ENCODE results near the gene C16orf74.

C16orf74 gene

GRCh38 chr16:85662976-85663830 is 87.7 kb downstream of the C16orf74 start:
- no peak for TF ChIP-seq FOXP2 (optimal IDR thresholded peaks at IDR 0.05; ENCODE audit: control extremely low read depth, extremely low read length, insufficient read depth)
- TF ChIP-seq EZH2 (IDR thresholded peaks at IDR 0.05): no peak
- no peak overlapping the region for H3K27ac ChIP-seq
- H3K4me3 ChIP-seq: no peak overlapping the region
- H3K9me3 ChIP-seq (ENCODE audit: low read depth, low read length): no peaks in the 10 kb centered on the region
- no peak overlapping the region for H3K9ac ChIP-seq (ENCODE audit: insufficient read length)
- H3K36me3 ChIP-seq (ENCODE audit: insufficient read depth, low read length): no peaks in the 10 kb centered on the region; the same call in 1 of the 2 replicates
- DNase-seq (ENCODE audit: low read depth, low spot score): no peak

- no peak overlapping the region for H3K9ac ChIP-seq (ENCODE audit: insufficient read length)
- H3K36me3 ChIP-seq (ENCODE audit: insufficient read depth, low read length): no peaks in the 10 kb centered on the region; the same call in 1 of the 2 replicates
- no peak for DNase-seq (ENCODE audit: low read depth, low spot score)
- no peaks in the 10 kb centered on the region for H3K9me3 ChIP-seq (ENCODE audit: low read depth, low read length)
- H3K27ac ChIP-seq: no peak overlapping the region
- no peak for TF ChIP-seq FOXP2 (optimal IDR thresholded peaks at IDR 0.05; ENCODE audit: control extremely low read depth, extremely low read length, insufficient read depth)
- no peak for TF ChIP-seq POLR2AphosphoS5 (IDR thresholded peaks at IDR 0.05; ENCODE audit: borderline replicate concordance, low read depth, low read length)
- TF ChIP-seq EZH2 (IDR thresholded peaks at IDR 0.05): no peak
- H3K4me3 ChIP-seq: no peak overlapping the region
These were observed 88.4 kb downstream of the C16orf74 start for GRCh38 chr16:85662482-85662812.

- Histone ChIP-seq H3K4me3 (no peak overlapping the region), H3K27ac (no peak overlapping the region), H3K36me3 (ENCODE audit: insufficient read depth, low read length) (no peaks in the 10 kb centered on the region; the same call in 1 of the 2 replicates), H3K9me3 (ENCODE audit: low read depth, low read length) (no peaks in the 10 kb centered on the region), H3K9ac (ENCODE audit: insufficient read length) (no peak overlapping the region)
- TF ChIP-seq POLR2AphosphoS5 (IDR thresholded peaks at IDR 0.05; ENCODE audit: borderline replicate concordance, low read depth, low read length): no peak
- TF ChIP-seq FOXP2 (optimal IDR thresholded peaks at IDR 0.05; ENCODE audit: control extremely low read depth, extremely low read length, insufficient read depth): no peak
- TF ChIP-seq EZH2 (IDR thresholded peaks at IDR 0.05): no peak
- DNase-seq (ENCODE audit: low read depth, low spot score): no peak
These were observed 89.0 kb downstream of the C16orf74 start for GRCh38 chr16:85661740-85662481.

- Histone ChIP-seq H3K27ac (no peak overlapping the region), H3K4me3 (no peak overlapping the region), H3K36me3 (ENCODE audit: insufficient read depth, low read length) (no peaks in the 10 kb centered on the region; the same call in 1 of the 2 replicates), H3K9me3 (ENCODE audit: low read depth, low read length) (no peaks in the 10 kb centered on the region), H3K9ac (ENCODE audit: insufficient read length) (no peak overlapping the region)
- TF ChIP-seq POLR2AphosphoS5 (IDR thresholded peaks at IDR 0.05; ENCODE audit: borderline replicate concordance, low read depth, low read length) (no peak), FOXP2 (optimal IDR thresholded peaks at IDR 0.05; ENCODE audit: control extremely low read depth, extremely low read length, insufficient read depth) (no peak), EZH2 (IDR thresholded peaks at IDR 0.05) (no peak)
- no peak for DNase-seq (ENCODE audit: low read depth, low spot score)
These were observed 89.8 kb downstream of the C16orf74 start for GRCh38 chr16:85660843-85661739.

- Histone ChIP-seq H3K9ac (ENCODE audit: insufficient read length) (no peak overlapping the region), H3K27ac (no peak overlapping the region), H3K36me3 (ENCODE audit: insufficient read depth, low read length) (no peaks in the 10 kb centered on the region; the same call in 1 of the 2 replicates), H3K4me3 (no peak overlapping the region), H3K9me3 (ENCODE audit: low read depth, low read length) (no peaks in the 10 kb centered on the region)
- DNase-seq (ENCODE audit: low read depth, low spot score): no peak
- TF ChIP-seq EZH2 (IDR thresholded peaks at IDR 0.05): no peak
- TF ChIP-seq FOXP2 (optimal IDR thresholded peaks at IDR 0.05; ENCODE audit: control extremely low read depth, extremely low read length, insufficient read depth): no peak
- TF ChIP-seq POLR2AphosphoS5 (IDR thresholded peaks at IDR 0.05; ENCODE audit: borderline replicate concordance, low read depth, low read length): no peak
These were observed 90.9 kb downstream of the C16orf74 start for GRCh38 chr16:85659805-85660511.

GRCh38 chr16:85659336-85659735 is 91.6 kb downstream of the C16orf74 start:
- Histone ChIP-seq H3K9ac (ENCODE audit: insufficient read length) (no peak overlapping the region), H3K4me3 (no peak overlapping the region), H3K36me3 (ENCODE audit: insufficient read depth, low read length) (no peaks in the 10 kb centered on the region; the same call in 1 of the 2 replicates), H3K9me3 (ENCODE audit: low read depth, low read length) (no peaks in the 10 kb centered on the region), H3K27ac (no peak overlapping the region)
- DNase-seq (ENCODE audit: low read depth, low spot score): no peak
- TF ChIP-seq POLR2AphosphoS5 (IDR thresholded peaks at IDR 0.05; ENCODE audit: borderline replicate concordance, low read depth, low read length): no peak
- no peak for TF ChIP-seq FOXP2 (optimal IDR thresholded peaks at IDR 0.05; ENCODE audit: control extremely low read depth, extremely low read length, insufficient read depth)
- no peak for TF ChIP-seq EZH2 (IDR thresholded peaks at IDR 0.05)

- no peak for DNase-seq (ENCODE audit: low read depth, low spot score)
- Histone ChIP-seq H3K36me3 (ENCODE audit: insufficient read depth, low read length) (no peaks in the 10 kb centered on the region; the same call in 1 of the 2 replicates), H3K9me3 (ENCODE audit: low read depth, low read length) (no peaks in the 10 kb centered on the region), H3K4me3 (no peak overlapping the region), H3K9ac (ENCODE audit: insufficient read length) (no peak overlapping the region), H3K27ac (no peak overlapping the region)
- TF ChIP-seq EZH2 (IDR thresholded peaks at IDR 0.05): no peak
- TF ChIP-seq POLR2AphosphoS5 (IDR thresholded peaks at IDR 0.05; ENCODE audit: borderline replicate concordance, low read depth, low read length): no peak
- TF ChIP-seq FOXP2 (optimal IDR thresholded peaks at IDR 0.05; ENCODE audit: control extremely low read depth, extremely low read length, insufficient read depth): no peak
These were observed 92.2 kb downstream of the C16orf74 start for GRCh38 chr16:85658504-85659326.

Measured in SK-N-MC (cell line).